ENCODE data around the gene ASTN1.

- TF ChIP-seq CTCF (IDR thresholded peaks at IDR 0.05), result no peak
- TF ChIP-seq REST (IDR thresholded peaks at IDR 0.05; ENCODE audit: insufficient read depth in 1 of 2, low read depth in 2 of 2, low read length in 1 of 2), result no peak
These were observed 338.2 kb downstream of the ASTN1 start for GRCh38 chr1:176826265-176826664.

Data from Panc1 (cell line).